HepG2 (cell line): Measurements from ENCODE around the gene GSTP1. TPM values are rescaled to one million over a fixed set of nuclear protein-coding genes. Genes with fewer than 3 reads are reported as not detected.

ENCODE experiments used
- ATAC-seq: fragments of 200-7000 bp; cut with Tn5 transposase; 3 replicates; pipeline ENCODE4 v1.9.1; 2020; ENCODE audit warnings: mild to moderate bottlenecking, moderate library complexity
- BruUV-seq: library from RNA; stranded (reverse); fragments of 400-500 nt; replicated peaks from 2 replicates; lab custom pipeline; 2021; lab: Mats Ljungman, UMichigan
- CTCF ChIA-PET: fragments of 300-600 bp; formaldehyde crosslinking; extraction: SDS; loops from one replicate; lab custom pipeline; 2021; ENCODE audit warnings: low total read pairs, inconsistent platforms, low intra/inter-chr PET ratio; lab: Yijun Ruan, JAX
- POLR2A ChIA-PET: fragments of 350-600 bp; sonication (Branson Sonifier 250); formaldehyde crosslinking; loops from one replicate; lab custom pipeline; 2020; ENCODE audit warnings: antibody characterized with exemption, inconsistent platforms; lab: Yijun Ruan, JAX
- DNase-seq: peaks from one replicate; pipeline ENCODE4 v3.0.0-alpha.2; 2015; ENCODE audit warnings: low spot score
- FAIRE-seq: peaks from 3 replicates; lab custom pipeline; 2011; peaks lifted over from hg19 to GRCh38; lab: Jason Lieb, UNC
- H2AFZ ChIP-seq: one replicate; pipeline ENCODE4 v1.6.1; 2011; ENCODE audit warnings: low read length, inconsistent platforms
- H3K27ac ChIP-seq: fragments of 300-600 bp; 3 replicates; pipeline ENCODE4 v1.8.0; 2011; ENCODE audit warnings: mixed run types, mild to moderate bottlenecking, mixed read lengths, low read length, inconsistent platforms; ENCODE audit not compliant: insufficient read depth; ENCODE audit errors: extremely low read length
- H3K27me3 ChIP-seq, 2 experiments: fragments of 200-600 bp in 1 of 2; 2 replicates in 1 of 2; 3 replicates in 1 of 2; pipeline versions ENCODE4 v1.6.0 to v1.8.0; 2011; ENCODE audit warnings: low read length in 2 of 2, mild to moderate bottlenecking in 2 of 2, moderate library complexity in 2 of 2, inconsistent platforms in 1 of 2; ENCODE audit not compliant: insufficient read depth in 2 of 2, control insufficient read depth in 1 of 2
- H3K36me3 ChIP-seq, 2 experiments: fragments of 200-600 bp in 1 of 2; replicated peaks in 1 of 2; 2 replicates in 1 of 2; 3 replicates in 1 of 2; pipeline versions ENCODE4 v1.5.1 to v1.8.0; 2011; ENCODE audit warnings: low read length in 2 of 2, inconsistent platforms in 1 of 2; ENCODE audit not compliant: insufficient read depth in 2 of 2, control insufficient read depth in 1 of 2
- H3K4me1 ChIP-seq: 2 replicates; pipeline ENCODE4 v1.5.1; 2012; ENCODE audit warnings: low read length, inconsistent platforms; ENCODE audit not compliant: insufficient read depth
- H3K4me2 ChIP-seq: 2 replicates; pipeline ENCODE4 v1.6.0; 2011; ENCODE audit warnings: low read depth, low read length, inconsistent platforms
- H3K4me3 ChIP-seq, 3 experiments: fragments of 200-600 bp in 1 of 3; sonication (generic), shearing (Covaris generic) in 1 of 3; replicated peaks in 1 of 3; 2 replicates each; pipeline ENCODE4 v1.5.1; 2011 to 2016; ENCODE audit warnings: low read length in 3 of 3, inconsistent platforms in 2 of 3, low read depth in 2 of 3, mild to moderate bottlenecking in 2 of 3, control low read depth in 1 of 3, mixed read lengths in 1 of 3; ENCODE audit not compliant: insufficient read depth in 1 of 3
- H3K79me2 ChIP-seq: one replicate; pipeline ENCODE4 v1.6.1; 2011; ENCODE audit warnings: low read length, inconsistent platforms; ENCODE audit not compliant: insufficient read depth
- H3K9ac ChIP-seq: 2 replicates; pipeline ENCODE4 v1.6.0; 2011; ENCODE audit warnings: mild to moderate bottlenecking, low read depth, low read length, inconsistent platforms; ENCODE audit not compliant: insufficient read depth
- H3K9me3 ChIP-seq: 2 replicates; pipeline ENCODE4 v1.5.1; 2012; ENCODE audit warnings: mild to moderate bottlenecking, low read length
- H4K20me1 ChIP-seq: 2 replicates; pipeline ENCODE4 v1.6.0; 2011; ENCODE audit warnings: inconsistent platforms, mild to moderate bottlenecking, low read length, moderate library complexity; ENCODE audit not compliant: insufficient read depth
- ADNP ChIP-seq: sonication (generic); formaldehyde crosslinking; IDR thresholded peaks from 2 replicates; pipeline ENCODE4 v1.4.0; 2020; ENCODE audit warnings: missing genetic modification reagents
- ARNT ChIP-seq: fragments of 450-650 bp; IDR thresholded peaks from 2 replicates; pipeline ENCODE4 v1.6.1; 2017
- DMAP1 ChIP-seq: IDR thresholded peaks from 2 replicates; pipeline ENCODE4 v1.6.1; 2016
- E2F2 ChIP-seq: sonication (generic); formaldehyde crosslinking; IDR thresholded peaks from 2 replicates; pipeline ENCODE4 v1.4.0; 2020; ENCODE audit warnings: missing genetic modification reagents, borderline replicate concordance
- GFI1 ChIP-seq: sonication (generic); formaldehyde crosslinking; IDR thresholded peaks from 2 replicates; pipeline ENCODE4 v1.5.0; 2020; ENCODE audit warnings: missing genetic modification reagents, mild to moderate bottlenecking, borderline replicate concordance
- GPN1 ChIP-seq: sonication (generic); formaldehyde crosslinking; IDR thresholded peaks from 2 replicates; pipeline ENCODE4 v1.5.1; 2020; ENCODE audit warnings: missing genetic modification reagents, borderline replicate concordance
- JUN ChIP-seq: sonication (generic); formaldehyde crosslinking; IDR thresholded peaks from 2 replicates; pipeline ENCODE4 v1.4.0; 2020; ENCODE audit warnings: mild to moderate bottlenecking, missing genetic modification reagents
- NFRKB ChIP-seq: fragments of 450-650 bp; IDR thresholded peaks from 2 replicates; pipeline ENCODE4 v1.6.1; 2017
- RAD21 ChIP-seq: fragments of 450-650 bp; formaldehyde crosslinking; IDR thresholded peaks from 2 replicates; pipeline ENCODE4 v1.5.0; 2020; ENCODE audit warnings: mild to moderate bottlenecking
- RAD51 ChIP-seq: fragments of 450-650 bp; IDR thresholded peaks from 2 replicates; pipeline ENCODE4 v1.6.1; 2016; ENCODE audit warnings: borderline replicate concordance
- RXRA ChIP-seq: sonication (generic); formaldehyde crosslinking; IDR thresholded peaks from 2 replicates; pipeline ENCODE4 v1.5.1; 2020; ENCODE audit warnings: missing genetic modification reagents
- SP4 ChIP-seq: sonication (generic); formaldehyde crosslinking; IDR thresholded peaks from 2 replicates; pipeline ENCODE4 v1.8.1; 2023; ENCODE audit warnings: mild to moderate bottlenecking, missing genetic modification reagents
- YEATS4 ChIP-seq: sonication (generic); formaldehyde crosslinking; IDR thresholded peaks from 2 replicates; pipeline ENCODE4 v1.4.0; 2020; ENCODE audit warnings: missing genetic modification reagents, borderline replicate concordance
- ZFP37 ChIP-seq: sonication (generic); formaldehyde crosslinking; IDR thresholded peaks from 2 replicates; pipeline ENCODE4 v1.4.0; 2020; ENCODE audit warnings: missing genetic modification reagents, borderline replicate concordance
- ZNF18 ChIP-seq: sonication (generic); formaldehyde crosslinking; IDR thresholded peaks from 2 replicates; pipeline ENCODE4 v1.8.0; 2022; ENCODE audit warnings: mild to moderate bottlenecking, missing genetic modification reagents; ENCODE audit not compliant: insufficient replicate concordance
- ZNF224 ChIP-seq: sonication (generic); formaldehyde crosslinking; IDR thresholded peaks from 2 replicates; pipeline ENCODE4 v1.5.0; 2020; ENCODE audit warnings: mild to moderate bottlenecking, missing genetic modification reagents
- ZNF333 ChIP-seq: sonication (generic); formaldehyde crosslinking; IDR thresholded peaks from 2 replicates; pipeline ENCODE4 v1.4.0; 2020; ENCODE audit warnings: mild to moderate bottlenecking, missing genetic modification reagents, borderline replicate concordance
- ZNF704 ChIP-seq: sonication (generic); formaldehyde crosslinking; IDR thresholded peaks from 2 replicates; pipeline ENCODE4 v1.8.1; 2023; ENCODE audit warnings: mild to moderate bottlenecking, inconsistent platforms, moderate library complexity, missing genetic modification reagents, borderline replicate concordance
- ZSCAN20 ChIP-seq: sonication (generic); formaldehyde crosslinking; IDR thresholded peaks from 2 replicates; pipeline ENCODE4 v1.4.0; 2020; ENCODE audit warnings: missing genetic modification reagents, mild to moderate bottlenecking, borderline replicate concordance
- ZSCAN9 ChIP-seq: IDR thresholded peaks from 2 replicates; pipeline ENCODE4 v1.6.1; 2016; ENCODE audit warnings: borderline replicate concordance
- WGBS: methylation state at CpG from one replicate; pipeline ENCODE4 v1.1.6; 2017; ENCODE audit warnings: low lambda C conversion rate; 5-methylcytosine and 5-hydroxymethylcytosine counted together
- in situ Hi-C: cut with HindIII; loops from 2 replicates; pipeline ENCODE4 v1.10.0; 2017; ENCODE audit warnings: low pct_unique_long_range_greater_than_20kb; ENCODE audit not compliant: extremely low pct_ligation_motif_present
- intact Hi-C: fragments of 100-400 bp; cut with micrococcal nuclease; formaldehyde crosslinking; loops from one replicate; pipeline ENCODE4 v1.10.0; 2022; ENCODE audit not compliant: unreplicated experiment
- polyA plus RNA-seq, 8 experiments: library from polyadenylated mRNA; depleted of rRNA in 3 of 8; stranded (reverse) in 7 of 8; unstranded in 1 of 8; fragments of >200 nt; fragmentation: Illumina TruSeq in 4 of 8; extraction: Trizol in 4 of 8; gene quantifications; 2 replicates each; pipeline versions ENCODE4 v1.2.1 to v1.2.3, GENCODE V29; 2011 to 2016; ENCODE audit warnings: low read depth in 4 of 8, missing spikeins in 1 of 8, mixed read lengths in 1 of 8; ENCODE audit not compliant: insufficient read depth in 1 of 8
- total RNA-seq, 5 experiments: library from RNA; depleted of rRNA; stranded (reverse); fragments of >200 nt; fragmentation: Illumina TruSeq; extraction: Trizol; gene quantifications; 2 replicates each; pipeline ENCODE4 v1.2.3, GENCODE V29; 2016; ENCODE audit warnings: low read depth in 1 of 5

The GSTP1 gene
- total and polyA plus RNA-seq, 2 of the 13 experiments (the other 11 are each of a cell fraction or from before 2014, with no cell fraction given): not detected

GRCh38 chr11:67594480-67594879, 10.9 kb downstream of the GSTP1 start:
- ATAC-seq (no peak), FAIRE-seq (no peak), DNase-seq (no peak)
- H3K4me2 ChIP-seq: no peak overlapping the region
- TF ChIP-seq ZFP37 (CRISPR knock-in tag) (no peak), ZNF18 (CRISPR knock-in tag) (no peak), YEATS4 (CRISPR knock-in tag) (no peak), GPN1 (no peak), ARNT (no peak), ZSCAN9 (CRISPR knock-in tag) (no peak), ZNF333 (no peak), ADNP (CRISPR knock-in tag) (no peak), SP4 (no peak), JUN (CRISPR knock-in tag) (no peak), E2F2 (CRISPR knock-in tag) (no peak), RAD51 (no peak), GFI1 (CRISPR knock-in tag) (no peak), DMAP1 (CRISPR knock-in tag) (no peak), RXRA (CRISPR knock-in tag) (no peak), RAD21 (CRISPR knock-in tag) (no peak), NFRKB (no peak), ZSCAN20 (CRISPR knock-in tag) (no peak), ZNF224 (CRISPR knock-in tag) (no peak), ZNF704 (CRISPR knock-in tag) (no peak)
- H3K79me2 ChIP-seq: no peaks in the 10 kb centered on the region
- H4K20me1 ChIP-seq: no peaks in the 10 kb centered on the region
- no peak overlapping the region for H3K27ac ChIP-seq
- H3K9ac ChIP-seq: no peak overlapping the region
- no peaks in the 10 kb centered on the region for H3K9me3 ChIP-seq
- in situ Hi-C loops: no loop called here
- no peak overlapping the region for H2AFZ ChIP-seq
- no peaks in the 10 kb centered on the region for H3K36me3 ChIP-seq
- ChIA-PET CTCF (no interaction called here), POLR2A (interaction anchor here (1.1 kb wide), 1 partner anchor 14 kb away, joined by 4 read pairs; no protein-coding TSS in a partner anchor)
- WGBS: 21% methylated on average over 3 of the region's 3 CpGs
- no peaks in the 10 kb centered on the region; a peak in 1 of 5 replicates for H3K27me3 ChIP-seq
- peaks cover 15% of the 10 kb centered on the region for H3K4me1 ChIP-seq
- no TSS peak for BruUV-seq
- no peak overlapping the region for H3K4me3 ChIP-seq
- intact Hi-C loops: no loop called here
